BJ (cell line): Measurements from ENCODE around the gene COL27A1. TPM values are rescaled to one million over a fixed set of nuclear protein-coding genes. Genes with fewer than 3 reads are reported as not detected.

Experiments used
- CTCF ChIA-PET: fragments of 350-600 bp; formaldehyde crosslinking; extraction: SDS; loops from one replicate; lab custom pipeline; 2021; ENCODE audit warnings: antibody characterized with exemption, inconsistent platforms; lab: Yijun Ruan, JAX
- POLR2A ChIA-PET: fragments of 300-600 bp; sonication (Branson Sonifier 250); formaldehyde crosslinking; extraction: SDS; loops from one replicate; lab custom pipeline; 2021; ENCODE audit warnings: antibody characterized with exemption; lab: Charles Lee
- DNase-seq: peaks from one replicate; pipeline ENCODE4 v3.0.0-alpha.2; 2011; ENCODE audit warnings: low read depth
- H3K27me3 ChIP-seq: 2 replicates; pipeline ENCODE4 v1.6.0; 2011; ENCODE audit warnings: low read length; ENCODE audit not compliant: control insufficient read depth, insufficient read depth
- H3K36me3 ChIP-seq: 2 replicates; pipeline ENCODE4 v1.5.1; 2011; ENCODE audit warnings: low read length; ENCODE audit not compliant: control insufficient read depth, insufficient read depth
- H3K4me3 ChIP-seq: 2 replicates; pipeline ENCODE4 v1.5.1; 2011; ENCODE audit warnings: low read depth, mild to moderate bottlenecking, control low read depth, low read length
- polyA plus RNA-seq: library from polyadenylated mRNA; depleted of rRNA; stranded (reverse); fragments of >200 nt; gene quantifications from 2 replicates; pipeline ENCODE4 v1.2.3, GENCODE V29; 2011
- TF ChIP-seq, protein P1 (sequence below): IDR thresholded peaks from 2 replicates; pipeline ENCODE4 v1.5.1; 2011; ENCODE audit warnings: low read depth, mild to moderate bottlenecking, control low read depth, inconsistent platforms, low read length, moderate library complexity; ENCODE audit not compliant: insufficient read depth

Gene COL27A1
- polyA plus RNA-seq, 1 experiment, result 16.6 TPM

DNA sequence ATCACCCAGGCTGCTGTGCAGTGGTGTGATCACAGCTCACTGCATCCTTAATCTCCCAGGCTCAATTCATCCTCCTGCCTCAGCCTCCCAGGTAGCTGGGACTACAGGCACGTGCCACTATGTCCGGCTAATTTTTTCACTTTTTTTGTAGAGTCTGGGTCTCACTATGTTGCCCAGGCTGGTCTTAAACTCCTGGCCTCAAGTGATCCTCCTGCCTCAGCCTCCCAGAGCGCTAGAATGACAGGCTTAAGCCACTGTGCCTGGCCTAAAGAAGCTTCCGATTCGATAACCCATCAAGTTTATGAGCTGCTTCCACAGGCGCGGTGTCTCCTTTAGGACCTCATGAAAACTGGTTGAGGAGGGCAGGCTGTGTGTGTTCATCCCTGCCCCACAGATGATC lies 16.2 kb downstream of the COL27A1 start:
- CTCF ChIA-PET, result interaction anchor here (0.8 to 1.4 kb wide), 4 partner anchors 8 to 120 kb away, joined by 4 to 6 read pairs (median 4); partner anchors contain the start of gene COL27A1
- POLR2A ChIA-PET, result no interaction called here

GRCh38 chr9:114172981-114173833 lies 17.9 kb downstream of the COL27A1 start:
- no peaks in the 10 kb centered on the region for H3K27me3 ChIP-seq
- no peak overlapping the region for H3K4me3 ChIP-seq
- POLR2A ChIA-PET, result no interaction called here
- TF ChIP-seq, protein P1, sequence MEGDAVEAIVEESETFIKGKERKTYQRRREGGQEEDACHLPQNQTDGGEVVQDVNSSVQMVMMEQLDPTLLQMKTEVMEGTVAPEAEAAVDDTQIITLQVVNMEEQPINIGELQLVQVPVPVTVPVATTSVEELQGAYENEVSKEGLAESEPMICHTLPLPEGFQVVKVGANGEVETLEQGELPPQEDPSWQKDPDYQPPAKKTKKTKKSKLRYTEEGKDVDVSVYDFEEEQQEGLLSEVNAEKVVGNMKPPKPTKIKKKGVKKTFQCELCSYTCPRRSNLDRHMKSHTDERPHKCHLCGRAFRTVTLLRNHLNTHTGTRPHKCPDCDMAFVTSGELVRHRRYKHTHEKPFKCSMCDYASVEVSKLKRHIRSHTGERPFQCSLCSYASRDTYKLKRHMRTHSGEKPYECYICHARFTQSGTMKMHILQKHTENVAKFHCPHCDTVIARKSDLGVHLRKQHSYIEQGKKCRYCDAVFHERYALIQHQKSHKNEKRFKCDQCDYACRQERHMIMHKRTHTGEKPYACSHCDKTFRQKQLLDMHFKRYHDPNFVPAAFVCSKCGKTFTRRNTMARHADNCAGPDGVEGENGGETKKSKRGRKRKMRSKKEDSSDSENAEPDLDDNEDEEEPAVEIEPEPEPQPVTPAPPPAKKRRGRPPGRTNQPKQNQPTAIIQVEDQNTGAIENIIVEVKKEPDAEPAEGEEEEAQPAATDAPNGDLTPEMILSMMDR, result no peak
- no peak for DNase-seq
- CTCF ChIA-PET, result interaction anchor here (0.5 to 5.8 kb wide), 5 partner anchors 10 to 1989 kb away, joined by 3 to 42 read pairs (median 4); partner anchors contain the start of gene COL27A1
- peaks cover 15% of the 10 kb centered on the region for H3K36me3 ChIP-seq

More for the DNA sequence above, 16.2 kb downstream of the COL27A1 start:
- TF ChIP-seq, protein P1, result no peak
- H3K4me3 ChIP-seq, result no peak overlapping the region
- H3K27me3 ChIP-seq, result no peaks in the 10 kb centered on the region
- H3K36me3 ChIP-seq, result peaks cover 20% of the 10 kb centered on the region
- DNase-seq, result no peak

GRCh38 chr9:114174557-114174875 lies 19.2 kb downstream of the COL27A1 start:
- Histone ChIP-seq H3K36me3 (peaks cover 3% of the 10 kb centered on the region), H3K4me3 (no peak overlapping the region), H3K27me3 (no peaks in the 10 kb centered on the region)
- TF ChIP-seq, protein P1, result no peak
- ChIA-PET POLR2A (interaction anchor here (0.7 kb wide), 1 partner anchor 11 kb away, joined by 3 read pairs; no protein-coding TSS in a partner anchor), CTCF (interaction anchor here (2.1 to 5.8 kb wide), 2 partner anchors 19 to 117 kb away, joined by 8 to 42 read pairs; partner anchors contain the start of gene COL27A1)
- no peak for DNase-seq

DNA sequence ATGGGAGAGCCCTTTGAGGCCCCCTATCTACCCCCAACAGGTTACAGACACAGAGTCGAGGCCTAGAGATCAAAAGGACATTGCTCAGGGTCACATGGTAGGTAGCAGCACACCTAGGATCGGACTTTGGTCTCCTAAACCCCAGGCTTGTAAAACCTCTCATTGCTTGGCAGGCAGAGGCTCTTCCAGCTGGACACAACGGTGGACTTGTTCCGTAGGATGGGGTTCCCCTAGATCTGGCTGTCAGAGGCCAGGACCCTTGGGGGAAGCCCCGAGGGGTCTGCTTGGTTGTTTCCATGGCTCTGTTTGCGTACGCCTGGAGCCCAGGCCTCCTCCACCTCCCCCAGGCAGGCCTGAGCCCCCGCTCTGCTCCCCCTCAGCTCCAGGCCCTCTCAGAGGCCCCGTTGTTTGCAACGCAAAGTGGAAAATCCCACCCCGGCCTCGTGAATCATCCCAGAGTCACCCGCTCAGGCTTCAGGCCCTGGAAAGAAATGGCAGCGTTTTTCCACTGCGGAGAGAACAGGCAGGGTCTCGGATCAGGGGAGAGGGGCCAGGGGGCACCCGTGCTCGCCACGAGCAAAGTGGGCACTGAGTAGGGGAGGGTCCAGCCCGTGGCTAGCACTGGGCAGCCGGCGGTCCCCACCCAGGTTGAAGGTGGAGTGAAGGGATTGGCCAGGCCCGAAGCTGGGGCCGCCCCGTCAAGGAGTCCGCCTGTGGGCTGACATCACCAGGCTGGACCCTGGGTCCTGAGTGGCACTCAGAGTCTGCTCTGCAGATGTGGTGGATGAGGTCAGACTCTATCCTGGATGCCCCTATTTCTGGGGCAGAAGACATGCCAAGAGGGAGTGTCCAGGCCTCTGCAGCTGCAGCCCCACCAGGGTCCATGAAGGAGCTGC lies 19.8 kb downstream of the COL27A1 start:
- Histone ChIP-seq H3K4me3 (no peak overlapping the region), H3K27me3 (no peaks in the 10 kb centered on the region), H3K36me3 (peaks cover 3% of the 10 kb centered on the region; the same call in 1 of the 2 replicates)
- ChIA-PET POLR2A (interaction anchor here (0.7 kb wide), 1 partner anchor 12 kb away, joined by 3 read pairs; no protein-coding TSS in a partner anchor), CTCF (interaction anchor here (0.7 to 5.8 kb wide), 4 partner anchors 9 to 116 kb away, joined by 3 to 42 read pairs (median 6); partner anchors contain the start of gene COL27A1)
- TF ChIP-seq, protein P1, result no peak
- no peak for DNase-seq
